HEK293 (cell line): ENCODE results near the gene ZNF12.

Source experiments
- CTCF ChIA-PET: fragments of 350-600 bp; formaldehyde crosslinking; extraction: SDS; loops from one replicate; lab custom pipeline; 2021; ENCODE audit warnings: antibody characterized with exemption; lab: Yijun Ruan, JAX
- POLR2A ChIA-PET: fragments of 300-600 bp; formaldehyde crosslinking; extraction: SDS; loops from one replicate; lab custom pipeline; 2020; ENCODE audit warnings: antibody characterized with exemption, inconsistent platforms; lab: Yijun Ruan, JAX
- H3K27ac ChIP-seq: fragments of 200-500 bp; sonication (Bioruptor generic); 2 replicates; pipeline ENCODE4 v1.5.1; 2014; ENCODE audit warnings: low read depth, low read length, control low read depth, inconsistent platforms; ENCODE audit errors: extremely low read depth
- H3K36me3 ChIP-seq, 2 experiments: fragments of 200-500 bp in 1 of 2; sonication (Bioruptor generic) in 1 of 2; 1 replicate in 1 of 2; 2 replicates in 1 of 2; pipeline ENCODE4 v1.5.1; 2014 to 2017; ENCODE audit warnings: inconsistent platforms in 2 of 2, low read length in 2 of 2; ENCODE audit not compliant: control insufficient read depth in 2 of 2, insufficient read depth in 1 of 2
- H3K4me1 ChIP-seq: fragments of 200-500 bp; sonication (Bioruptor generic); 2 replicates; pipeline ENCODE4 v1.5.1; 2014; ENCODE audit warnings: mild to moderate bottlenecking, low read length, inconsistent platforms; ENCODE audit not compliant: control insufficient read depth, insufficient read depth
- H3K4me3 ChIP-seq: 2 replicates; pipeline ENCODE4 v1.5.1; 2011; ENCODE audit warnings: low read depth, mild to moderate bottlenecking, control low read depth, low read length, moderate library complexity
- H3K9me3 ChIP-seq: fragments of 200-500 bp; sonication (Bioruptor generic); 2 replicates; pipeline ENCODE4 v1.5.1; 2014; ENCODE audit warnings: low read depth, low read length, inconsistent platforms; ENCODE audit not compliant: control insufficient read depth, insufficient read depth
- GLIS2 ChIP-seq: fragments of 450-650 bp; formaldehyde crosslinking; IDR thresholded peaks from 2 replicates; pipeline ENCODE4 v1.5.1; 2016; ENCODE audit warnings: missing biosample characterization, missing genetic modification characterization
- PRDM1 ChIP-seq: fragments of 450-650 bp; formaldehyde crosslinking; IDR thresholded peaks from 2 replicates; pipeline ENCODE4; 2016; ENCODE audit warnings: missing biosample characterization, missing genetic modification characterization
- ZBTB17 ChIP-seq: fragments of 450-650 bp; formaldehyde crosslinking; IDR thresholded peaks from 2 replicates; pipeline ENCODE4 v1.5.1; 2016; ENCODE audit warnings: missing biosample characterization, missing genetic modification characterization
- ZNF202 ChIP-seq: fragments of 450-650 bp; formaldehyde crosslinking; IDR thresholded peaks from 2 replicates; pipeline ENCODE4 v1.5.1; 2016; ENCODE audit warnings: missing biosample characterization, missing genetic modification characterization, borderline replicate concordance
- ZNF221 ChIP-seq: fragments of 450-650 bp; formaldehyde crosslinking; IDR thresholded peaks from 2 replicates; pipeline ENCODE4 v1.5.1; 2017; ENCODE audit warnings: missing biosample characterization, missing genetic modification characterization, borderline replicate concordance
- ZNF266 ChIP-seq: fragments of 450-650 bp; formaldehyde crosslinking; IDR thresholded peaks from 2 replicates; pipeline ENCODE4 v1.5.1; 2016; ENCODE audit warnings: missing biosample characterization, missing genetic modification characterization, low read depth
- ZNF274 ChIP-seq, 2 experiments: fragments of 200-500 bp in 1 of 2; fragments of 450-650 bp in 1 of 2; sonication (Bioruptor generic) in 1 of 2; formaldehyde crosslinking in 1 of 2; IDR thresholded peaks; 2 replicates each; pipeline versions ENCODE4 v1.5.1 to v1.6.1; 2014 to 2016; ENCODE audit warnings: borderline replicate concordance in 1 of 2, inconsistent platforms in 1 of 2, low read length in 1 of 2, missing biosample characterization in 1 of 2, missing genetic modification characterization in 1 of 2
- ZNF341 ChIP-seq: fragments of 450-650 bp; formaldehyde crosslinking; IDR thresholded peaks from 2 replicates; pipeline ENCODE4; 2016; ENCODE audit warnings: low read depth, missing biosample characterization, missing genetic modification characterization
- ZNF404 ChIP-seq: fragments of 450-650 bp; formaldehyde crosslinking; IDR thresholded peaks from 2 replicates; pipeline ENCODE4 v1.5.1; 2017; ENCODE audit warnings: missing biosample characterization, missing genetic modification characterization
- ZNF433 ChIP-seq: fragments of 450-650 bp; formaldehyde crosslinking; IDR thresholded peaks from 2 replicates; pipeline ENCODE4 v1.5.1; 2016; ENCODE audit warnings: missing biosample characterization, missing genetic modification characterization, low read depth
- ZNF513 ChIP-seq: fragments of 450-650 bp; IDR thresholded peaks from 2 replicates; pipeline ENCODE4 v1.5.1; 2018; ENCODE audit warnings: missing biosample characterization, missing genetic modification characterization
- ZNF544 ChIP-seq: fragments of 450-650 bp; formaldehyde crosslinking; IDR thresholded peaks from 2 replicates; pipeline ENCODE4 v1.5.0; 2017; ENCODE audit warnings: missing biosample characterization, missing genetic modification characterization
- ZNF677 ChIP-seq: fragments of 450-650 bp; IDR thresholded peaks from 2 replicates; pipeline ENCODE4 v1.5.0; 2018; ENCODE audit warnings: missing biosample characterization, mild to moderate bottlenecking, missing genetic modification characterization, moderate library complexity
- ZNF692 ChIP-seq: fragments of 450-650 bp; formaldehyde crosslinking; IDR thresholded peaks from 2 replicates; pipeline ENCODE4 v1.5.1; 2016; ENCODE audit warnings: missing biosample characterization, missing genetic modification characterization
- ZNF791 ChIP-seq: fragments of 450-650 bp; formaldehyde crosslinking; IDR thresholded peaks from 2 replicates; pipeline ENCODE4 v1.5.1; 2016; ENCODE audit warnings: missing biosample characterization, missing genetic modification characterization
- ZNF830 ChIP-seq: fragments of 450-650 bp; IDR thresholded peaks from 2 replicates; pipeline ENCODE4 v1.5.0; 2018; ENCODE audit warnings: missing biosample characterization, missing genetic modification characterization, low read depth, mild to moderate bottlenecking, moderate library complexity

The ZNF12 gene

DNA sequence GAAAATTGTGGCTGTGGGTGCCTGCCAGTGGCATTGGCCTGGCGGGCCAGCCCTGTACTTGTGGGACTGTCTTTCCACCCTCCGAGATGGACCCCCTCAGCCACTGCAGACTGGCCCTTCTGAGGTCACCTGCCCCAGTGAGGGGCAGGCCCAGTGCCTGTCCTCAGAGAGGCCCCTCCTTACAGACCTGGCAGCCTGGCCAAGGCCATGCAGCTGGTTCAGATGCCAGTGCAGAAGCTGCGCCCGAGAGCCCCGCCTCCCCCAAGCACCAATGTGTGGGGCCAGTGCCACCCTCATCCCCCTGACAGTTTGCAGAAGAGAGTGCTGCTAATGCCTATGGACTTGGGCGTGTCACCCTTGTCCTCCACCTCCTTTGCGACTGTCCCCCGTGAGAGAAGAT, 59.7 kb downstream of the ZNF12 start:
- Histone ChIP-seq H3K4me3 (no peak overlapping the region), H3K9me3 (no peaks in the 10 kb centered on the region), H3K36me3 (peaks cover 6 to 91% of the 10 kb centered on the region in 2 experiments; a peak in 2 of 3 replicates), H3K27ac (no peak overlapping the region), H3K4me1 (no peaks in the 10 kb centered on the region)
- ChIA-PET CTCF (no interaction called here), POLR2A (no interaction called here)
- no peak for TF ChIP-seq ZNF404 (tag by site-specific recombination)
- no peak for TF ChIP-seq ZNF202 (tag by site-specific recombination)
- no peak for TF ChIP-seq ZNF221 (tag by site-specific recombination)
- TF ChIP-seq ZNF433 (tag by site-specific recombination), result no peak
- no peak for TF ChIP-seq PRDM1 (tag by site-specific recombination)

GRCh38 chr7:6646465-6646864, 60.3 kb downstream of the ZNF12 start:
- no peak overlapping the region for H3K4me3 ChIP-seq
- ChIA-PET POLR2A (no interaction called here), CTCF (no interaction called here)
- no peaks in the 10 kb centered on the region for H3K4me1 ChIP-seq
- no peak overlapping the region for H3K27ac ChIP-seq
- H3K36me3 ChIP-seq, result peaks cover 6 to 91% of the 10 kb centered on the region in 2 experiments; a peak in 2 of 3 replicates
- no peaks in the 10 kb centered on the region for H3K9me3 ChIP-seq
- TF ChIP-seq ZNF404 (tag by site-specific recombination), result no peak
- 0 out of 2 replicates have a peak, but pooled peaks have one; percentile 14 for TF ChIP-seq GLIS2 (tag by site-specific recombination)

- Histone ChIP-seq H3K4me3 (no peak overlapping the region), H3K4me1 (no peaks in the 10 kb centered on the region), H3K27ac (no peak overlapping the region), H3K36me3 (peaks cover 0 to 93% of the 10 kb centered on the region in 2 experiments; a peak in 2 of 3 replicates), H3K9me3 (no peaks in the 10 kb centered on the region)
- CTCF ChIA-PET, result interaction anchor here (0.7 kb wide), 1 partner anchor 59 kb away, joined by 4 read pairs; no protein-coding TSS in a partner anchor
- POLR2A ChIA-PET, result no interaction called here
- TF ChIP-seq ZNF341 (tag by site-specific recombination) (no peak), ZNF513 (tag by site-specific recombination) (no peak)
- TF ChIP-seq, all 188 proteins: peak for 0
Observed at GRCh38 chr7:6644728-6645127, 62.0 kb downstream of the ZNF12 start.

DNA sequence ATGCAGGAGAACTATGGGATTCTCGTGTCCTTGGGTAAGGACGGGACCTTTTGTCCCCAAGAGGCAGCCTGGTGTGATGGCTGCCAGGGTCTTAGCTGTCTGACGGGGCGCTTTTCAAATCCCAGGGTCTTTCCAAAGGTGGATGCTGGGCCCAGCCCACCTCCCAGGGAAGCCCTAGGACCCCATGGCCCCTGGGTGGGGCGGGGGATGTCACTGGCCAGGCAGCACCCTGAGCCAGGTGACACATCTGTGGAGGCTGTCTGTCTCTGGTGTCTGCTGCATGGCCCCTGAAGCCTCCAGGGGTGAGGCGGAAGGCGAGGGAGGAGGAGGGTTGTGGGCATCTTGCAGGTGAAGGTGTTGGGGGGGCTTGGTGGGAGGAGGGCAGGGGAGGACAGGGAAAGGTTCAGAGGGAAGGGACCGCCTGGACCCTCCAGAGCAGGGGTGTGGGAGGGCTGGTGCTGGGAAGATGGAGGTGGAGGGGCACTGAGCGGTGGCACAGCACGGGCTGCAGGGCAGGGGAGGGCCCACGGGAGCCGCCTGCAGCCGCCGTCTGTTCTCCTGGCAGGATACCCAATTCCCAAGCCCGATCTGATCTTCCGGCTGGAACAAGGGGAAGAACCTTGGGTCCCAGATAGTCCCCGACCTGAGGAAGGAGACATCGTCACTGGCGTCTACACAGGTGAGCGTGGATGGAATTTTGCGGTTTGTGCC, 62.7 kb downstream of the ZNF12 start:
- Histone ChIP-seq H3K4me1 (no peaks in the 10 kb centered on the region), H3K27ac (no peak overlapping the region), H3K4me3 (no peak overlapping the region), H3K9me3 (no peaks in the 10 kb centered on the region), H3K36me3 (peaks cover 0 to 93% of the 10 kb centered on the region in 2 experiments; a peak in 2 of 3 replicates)
- CTCF ChIA-PET, result interaction anchor here (0.7 kb wide), 1 partner anchor 59 kb away, joined by 4 read pairs; no protein-coding TSS in a partner anchor
- POLR2A ChIA-PET, result no interaction called here
- TF ChIP-seq ZBTB17 (tag by site-specific recombination) (no peak), ZNF544 (no peak), ZNF274 (IDR thresholded peaks at IDR 0.05; ENCODE audit: low read length) (no peak), ZNF274 (tag by site-specific recombination; IDR thresholded peaks at IDR 0.05; ENCODE audit: borderline replicate concordance) (no peak), ZNF830 (tag by site-specific recombination) (no peak), ZNF791 (tag by site-specific recombination) (no peak), ZNF677 (tag by site-specific recombination) (no peak), ZNF266 (tag by site-specific recombination) (no peak), ZNF692 (tag by site-specific recombination) (no peak), ZNF202 (tag by site-specific recombination) (no peak)
